ENCODE data around the gene GJB5. TPM values are rescaled to one million over a fixed set of nuclear protein-coding genes. Genes with fewer than 3 reads are reported as not detected.

The GJB5 gene
- polyA plus RNA-seq, 1 of the 3 experiments (the other 2 are of a cell fraction) = not detected

- H3K79me2 ChIP-seq (ENCODE audit: insufficient read depth) = no peaks in the 10 kb centered on the region
- H3K27me3 ChIP-seq (ENCODE audit: insufficient read depth) = no peaks in the 10 kb centered on the region
- H3K4me1 ChIP-seq (ENCODE audit: control insufficient read depth in 1 of 2, insufficient read depth in 2 of 2, low read depth in 1 of 2, low read length in 1 of 2) = no peaks in the 10 kb centered on the region; a peak in 1 of 4 replicates
- H2AFZ ChIP-seq (ENCODE audit: low read depth) = no peak within 1 kb of the TSS
- peak; percentile 47 for DNase-seq
- no peaks in the 10 kb centered on the region for H3K9me2 ChIP-seq
- H3K27ac ChIP-seq (ENCODE audit: low read depth in 2 of 2, low read length in 1 of 2) = no peak within 1 kb of the TSS
- ChIA-PET POLR2A (no interaction called here), CTCF (interaction anchor here (8.2 kb wide), 1 partner anchor 61 kb away, joined by 170 read pairs; no protein-coding TSS in a partner anchor)
- no peaks in the 10 kb centered on the region for H3K9me3 ChIP-seq
- H3K4me2 ChIP-seq = no peak within 1 kb of the TSS
- no peaks in the 10 kb centered on the region for H4K20me1 ChIP-seq (ENCODE audit: insufficient read depth)
- 46% methylated on average over 20 of the region's 45 CpGs for WGBS (ENCODE audit: low lambda C conversion rate)
- H3K36me3 ChIP-seq (replicated peaks in 1 of 2; ENCODE audit: control insufficient read depth in 1 of 2, insufficient read depth in 2 of 2, low read length in 1 of 2) = no peaks in the 10 kb centered on the region
- no peaks in the 10 kb centered on the region for H3F3A ChIP-seq (replicated peaks; ENCODE audit: insufficient read depth)
- H3K4me3 ChIP-seq (ENCODE audit: low read depth in 2 of 2, low read length in 1 of 2) = no peak within 1 kb of the TSS
- H3K9ac ChIP-seq = no peak within 1 kb of the TSS
- TF ChIP-seq IRF3 (IDR thresholded peaks at IDR 0.05; ENCODE audit: low read depth, low read length) (no peak), SIN3A (IDR thresholded peaks at IDR 0.05; ENCODE audit: borderline replicate concordance, low read depth, low read length) (no peak), MXI1 (IDR thresholded peaks at IDR 0.05; ENCODE audit: low read depth, low read length) (no peak), RFX5 (IDR thresholded peaks at IDR 0.05; ENCODE audit: low read length) (no peak), SMC3 (IDR thresholded peaks at IDR 0.05; ENCODE audit: low read depth, low read length) (no peak), PBX3 (IDR thresholded peaks at IDR 0.05) (no peak), FOXJ3 (CRISPR knock-in tag; IDR thresholded peaks at IDR 0.05) (no peak), CHD2 (IDR thresholded peaks at IDR 0.05; ENCODE audit: low read length, partially characterized antibody) (no peak), TEAD4 (IDR thresholded peaks at IDR 0.05; ENCODE audit: borderline replicate concordance, insufficient read depth) (no peak), POLR2AphosphoS5 (IDR thresholded peaks at IDR 0.05; ENCODE audit: low read depth, low read length) (no peak), ELF1 (IDR thresholded peaks at IDR 0.05) (no peak), MEF2A (IDR thresholded peaks at IDR 0.05; ENCODE audit: borderline replicate concordance, low read depth) (no peak), JUND (IDR thresholded peaks at IDR 0.05) (no peak), ZBTB33 (IDR thresholded peaks at IDR 0.05; ENCODE audit: borderline replicate concordance, low read depth) (no peak), EP300 (IDR thresholded peaks at IDR 0.05; ENCODE audit: borderline replicate concordance in 1 of 2, low read depth in 1 of 2, low read length in 1 of 2) (no peak)
- TF ChIP-seq, protein P1, sequence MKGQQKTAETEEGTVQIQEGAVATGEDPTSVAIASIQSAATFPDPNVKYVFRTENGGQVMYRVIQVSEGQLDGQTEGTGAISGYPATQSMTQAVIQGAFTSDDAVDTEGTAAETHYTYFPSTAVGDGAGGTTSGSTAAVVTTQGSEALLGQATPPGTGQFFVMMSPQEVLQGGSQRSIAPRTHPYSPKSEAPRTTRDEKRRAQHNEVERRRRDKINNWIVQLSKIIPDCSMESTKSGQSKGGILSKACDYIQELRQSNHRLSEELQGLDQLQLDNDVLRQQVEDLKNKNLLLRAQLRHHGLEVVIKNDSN (IDR thresholded peaks at IDR 0.05; ENCODE audit: borderline replicate concordance, low read depth) = no peak
- TF ChIP-seq, protein P2, sequence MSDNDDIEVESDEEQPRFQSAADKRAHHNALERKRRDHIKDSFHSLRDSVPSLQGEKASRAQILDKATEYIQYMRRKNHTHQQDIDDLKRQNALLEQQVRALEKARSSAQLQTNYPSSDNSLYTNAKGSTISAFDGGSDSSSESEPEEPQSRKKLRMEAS (IDR thresholded peaks at IDR 0.05; ENCODE audit: low read depth) = no peak
- TF ChIP-seq, protein P3, sequence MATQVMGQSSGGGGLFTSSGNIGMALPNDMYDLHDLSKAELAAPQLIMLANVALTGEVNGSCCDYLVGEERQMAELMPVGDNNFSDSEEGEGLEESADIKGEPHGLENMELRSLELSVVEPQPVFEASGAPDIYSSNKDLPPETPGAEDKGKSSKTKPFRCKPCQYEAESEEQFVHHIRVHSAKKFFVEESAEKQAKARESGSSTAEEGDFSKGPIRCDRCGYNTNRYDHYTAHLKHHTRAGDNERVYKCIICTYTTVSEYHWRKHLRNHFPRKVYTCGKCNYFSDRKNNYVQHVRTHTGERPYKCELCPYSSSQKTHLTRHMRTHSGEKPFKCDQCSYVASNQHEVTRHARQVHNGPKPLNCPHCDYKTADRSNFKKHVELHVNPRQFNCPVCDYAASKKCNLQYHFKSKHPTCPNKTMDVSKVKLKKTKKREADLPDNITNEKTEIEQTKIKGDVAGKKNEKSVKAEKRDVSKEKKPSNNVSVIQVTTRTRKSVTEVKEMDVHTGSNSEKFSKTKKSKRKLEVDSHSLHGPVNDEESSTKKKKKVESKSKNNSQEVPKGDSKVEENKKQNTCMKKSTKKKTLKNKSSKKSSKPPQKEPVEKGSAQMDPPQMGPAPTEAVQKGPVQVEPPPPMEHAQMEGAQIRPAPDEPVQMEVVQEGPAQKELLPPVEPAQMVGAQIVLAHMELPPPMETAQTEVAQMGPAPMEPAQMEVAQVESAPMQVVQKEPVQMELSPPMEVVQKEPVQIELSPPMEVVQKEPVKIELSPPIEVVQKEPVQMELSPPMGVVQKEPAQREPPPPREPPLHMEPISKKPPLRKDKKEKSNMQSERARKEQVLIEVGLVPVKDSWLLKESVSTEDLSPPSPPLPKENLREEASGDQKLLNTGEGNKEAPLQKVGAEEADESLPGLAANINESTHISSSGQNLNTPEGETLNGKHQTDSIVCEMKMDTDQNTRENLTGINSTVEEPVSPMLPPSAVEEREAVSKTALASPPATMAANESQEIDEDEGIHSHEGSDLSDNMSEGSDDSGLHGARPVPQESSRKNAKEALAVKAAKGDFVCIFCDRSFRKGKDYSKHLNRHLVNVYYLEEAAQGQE (IDR thresholded peaks at IDR 0.05; ENCODE audit: low read depth, low read length) = no peak
Observed at GRCh38 chr1:34792868-34793727, 38.3 kb downstream of the GJB5 start, which contains the start of gene GJA4. GJA4 (plus strand) TSS chr1:34792999; CDS start chr1:34794214, 1,215 bp downstream.

Measured in SK-N-SH (cell line).